GM06990 (cell line): ENCODE measurements around the gene VAV3.

Source experiments
- DNase-seq: peaks from one replicate; pipeline ENCODE4 v3.0.0-alpha.2; 2011; ENCODE audit not compliant: insufficient read length; ENCODE audit errors: extremely low read depth
- H3K27me3 ChIP-seq: replicated peaks from 2 replicates; pipeline ENCODE4 v1.6.0; 2011; ENCODE audit warnings: low read length; ENCODE audit not compliant: control insufficient read depth, insufficient read depth
- H3K36me3 ChIP-seq: 2 replicates; pipeline ENCODE4 v1.5.1; 2011; ENCODE audit warnings: low read length; ENCODE audit not compliant: control insufficient read depth, insufficient read depth
- H3K4me3 ChIP-seq: replicated peaks from 2 replicates; pipeline ENCODE4 v1.5.1; 2011; ENCODE audit warnings: low read depth, mild to moderate bottlenecking, control low read depth, low read length
- TF ChIP-seq, protein P1 (sequence below): IDR thresholded peaks from 2 replicates; pipeline ENCODE4 v1.5.1; 2011; ENCODE audit warnings: low read length, control low read depth, mild to moderate bottlenecking, inconsistent platforms; ENCODE audit not compliant: insufficient read depth, poor library complexity, severe bottlenecking

The VAV3 gene

DNA sequence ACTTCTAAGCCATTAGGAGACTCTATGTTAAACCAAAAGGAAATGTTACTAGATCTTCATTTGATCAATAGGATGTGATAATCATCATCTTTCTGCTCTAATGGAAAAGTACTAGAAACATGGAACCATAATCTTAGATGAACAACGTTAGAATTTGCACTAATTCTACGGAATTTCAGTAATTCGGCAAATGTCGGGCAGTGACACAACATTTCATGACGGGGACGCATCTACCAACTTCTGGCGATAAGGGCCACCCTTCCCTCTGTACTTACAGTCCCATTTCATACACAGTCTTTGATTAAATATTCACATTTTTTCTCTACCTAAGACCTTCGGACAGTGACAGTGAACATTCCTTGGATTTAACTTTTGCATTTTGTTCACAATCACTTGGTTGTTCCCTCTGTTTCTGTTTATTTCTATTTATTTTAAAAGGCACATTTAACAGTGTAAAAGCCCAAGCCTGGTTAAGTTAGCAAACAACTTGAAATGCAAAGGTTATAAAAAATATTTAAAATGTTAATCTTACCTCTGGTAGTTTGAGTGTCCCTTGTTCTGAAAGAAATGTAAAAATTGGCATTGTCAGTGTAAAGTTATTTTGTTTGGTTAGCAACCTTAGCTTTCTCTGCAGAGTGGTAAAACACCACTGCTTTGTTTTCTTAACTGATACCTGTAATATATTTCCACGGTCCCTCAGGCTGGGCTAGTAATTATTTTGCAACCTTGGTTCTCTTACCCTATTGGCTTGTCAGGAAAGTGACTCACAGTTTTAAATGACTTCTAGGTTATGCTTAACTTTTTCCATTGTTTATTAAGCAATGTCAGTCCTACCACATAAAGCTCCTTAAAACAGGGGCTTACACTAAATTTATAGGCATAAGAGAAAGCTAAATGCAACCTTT is 276.9 kb downstream of the VAV3 start:
- no peaks in the 10 kb centered on the region for H3K27me3 ChIP-seq
- H3K4me3 ChIP-seq, result no peak overlapping the region
- TF ChIP-seq, protein P1, sequence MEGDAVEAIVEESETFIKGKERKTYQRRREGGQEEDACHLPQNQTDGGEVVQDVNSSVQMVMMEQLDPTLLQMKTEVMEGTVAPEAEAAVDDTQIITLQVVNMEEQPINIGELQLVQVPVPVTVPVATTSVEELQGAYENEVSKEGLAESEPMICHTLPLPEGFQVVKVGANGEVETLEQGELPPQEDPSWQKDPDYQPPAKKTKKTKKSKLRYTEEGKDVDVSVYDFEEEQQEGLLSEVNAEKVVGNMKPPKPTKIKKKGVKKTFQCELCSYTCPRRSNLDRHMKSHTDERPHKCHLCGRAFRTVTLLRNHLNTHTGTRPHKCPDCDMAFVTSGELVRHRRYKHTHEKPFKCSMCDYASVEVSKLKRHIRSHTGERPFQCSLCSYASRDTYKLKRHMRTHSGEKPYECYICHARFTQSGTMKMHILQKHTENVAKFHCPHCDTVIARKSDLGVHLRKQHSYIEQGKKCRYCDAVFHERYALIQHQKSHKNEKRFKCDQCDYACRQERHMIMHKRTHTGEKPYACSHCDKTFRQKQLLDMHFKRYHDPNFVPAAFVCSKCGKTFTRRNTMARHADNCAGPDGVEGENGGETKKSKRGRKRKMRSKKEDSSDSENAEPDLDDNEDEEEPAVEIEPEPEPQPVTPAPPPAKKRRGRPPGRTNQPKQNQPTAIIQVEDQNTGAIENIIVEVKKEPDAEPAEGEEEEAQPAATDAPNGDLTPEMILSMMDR, result no peak
- DNase-seq, result no peak
- no peaks in the 10 kb centered on the region for H3K36me3 ChIP-seq

DNA sequence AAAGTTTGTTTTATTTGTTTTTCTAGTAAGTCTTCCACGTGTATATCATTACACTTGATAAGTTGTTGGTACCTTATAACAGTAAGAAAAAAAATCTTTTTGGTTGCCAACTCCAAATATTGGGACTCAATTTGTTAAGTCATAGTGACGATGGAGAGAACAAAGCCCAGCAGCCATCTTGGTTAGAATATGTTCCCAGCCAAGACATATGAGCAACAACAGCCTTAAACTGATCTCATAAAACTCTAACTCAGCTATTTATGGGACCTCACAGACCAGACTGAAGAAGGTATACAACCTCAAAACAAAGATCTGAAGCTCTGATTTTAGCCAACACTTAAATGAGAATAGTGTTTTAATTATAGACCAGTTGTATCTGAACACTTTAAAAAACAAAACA is 281.3 kb downstream of the VAV3 start:
- H3K36me3 ChIP-seq, result no peaks in the 10 kb centered on the region
- H3K27me3 ChIP-seq, result no peaks in the 10 kb centered on the region
- TF ChIP-seq, protein P1, result no peak
- no peak overlapping the region for H3K4me3 ChIP-seq
- no peak for DNase-seq

DNA sequence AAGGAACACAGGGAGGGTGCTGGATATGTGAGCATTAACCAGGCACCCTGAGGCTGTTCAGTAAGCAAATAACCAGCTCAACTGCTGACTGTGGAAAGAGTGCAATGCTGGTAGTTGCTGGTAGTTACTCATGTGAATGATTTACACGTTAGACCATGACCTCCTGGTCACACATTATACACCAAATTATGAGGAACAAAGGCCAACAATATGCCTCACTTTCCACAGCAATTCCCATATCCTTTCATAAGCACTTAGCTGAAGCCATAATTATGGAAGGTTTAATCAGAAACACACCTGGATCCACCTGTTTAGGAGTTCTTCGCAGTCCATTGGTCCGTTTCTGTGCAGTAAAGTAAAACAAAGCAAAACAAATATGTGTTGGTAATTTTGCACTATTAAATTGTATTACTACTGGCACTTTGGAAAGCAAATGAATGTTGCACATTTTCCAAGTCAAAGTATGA is 281.8 kb downstream of the VAV3 start:
- no peaks in the 10 kb centered on the region for H3K36me3 ChIP-seq
- no peak overlapping the region for H3K4me3 ChIP-seq
- no peaks in the 10 kb centered on the region for H3K27me3 ChIP-seq
- TF ChIP-seq, protein P1, result no peak
- no peak for DNase-seq

DNA sequence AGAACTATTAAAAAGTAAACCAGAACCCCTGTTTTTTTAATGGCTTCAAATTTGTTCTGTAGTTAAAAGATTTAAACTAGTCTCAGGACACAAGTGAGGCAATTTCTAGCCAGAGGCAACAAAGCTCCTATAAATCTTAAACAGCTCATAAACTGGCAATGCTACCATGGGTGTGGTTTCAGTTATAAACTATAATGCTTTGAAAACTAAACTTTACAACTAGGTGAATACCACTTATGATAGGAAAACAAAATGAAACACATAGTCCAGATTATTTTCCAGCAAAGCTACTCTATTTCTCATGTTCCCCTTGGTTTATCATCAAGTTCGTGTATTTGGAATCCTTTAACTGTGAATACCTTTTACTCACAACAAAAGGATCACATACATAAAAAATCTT is 282.5 kb downstream of the VAV3 start:
- TF ChIP-seq, protein P1, result no peak
- H3K27me3 ChIP-seq, result no peaks in the 10 kb centered on the region
- no peak for DNase-seq
- H3K4me3 ChIP-seq, result no peak overlapping the region
- no peaks in the 10 kb centered on the region for H3K36me3 ChIP-seq

DNA sequence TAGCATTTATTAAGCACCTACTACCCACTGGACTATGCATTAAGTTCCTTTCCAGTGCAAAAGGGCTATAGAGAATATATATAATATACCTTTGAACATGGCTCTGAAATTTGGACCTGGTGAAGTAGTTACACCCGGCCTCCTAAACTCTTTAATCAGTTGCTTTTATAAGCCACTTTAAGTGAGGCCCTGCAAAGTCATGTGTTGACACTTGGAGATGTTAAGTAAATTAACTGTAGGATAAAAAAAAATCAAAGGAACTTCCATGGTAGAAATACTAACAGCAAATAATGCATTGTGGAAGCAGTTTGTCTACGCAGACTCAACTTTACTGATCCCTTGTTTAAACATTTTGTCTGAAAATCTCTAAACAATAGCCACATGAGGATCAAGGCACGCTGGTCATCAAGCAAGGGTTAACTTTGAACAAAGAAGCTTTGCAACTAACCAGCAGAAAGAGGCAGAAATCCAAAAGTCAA is 283.9 kb downstream of the VAV3 start:
- Histone ChIP-seq H3K27me3 (no peaks in the 10 kb centered on the region), H3K4me3 (no peak overlapping the region), H3K36me3 (no peaks in the 10 kb centered on the region)
- TF ChIP-seq, protein P1, result no peak
- no peak for DNase-seq

DNA sequence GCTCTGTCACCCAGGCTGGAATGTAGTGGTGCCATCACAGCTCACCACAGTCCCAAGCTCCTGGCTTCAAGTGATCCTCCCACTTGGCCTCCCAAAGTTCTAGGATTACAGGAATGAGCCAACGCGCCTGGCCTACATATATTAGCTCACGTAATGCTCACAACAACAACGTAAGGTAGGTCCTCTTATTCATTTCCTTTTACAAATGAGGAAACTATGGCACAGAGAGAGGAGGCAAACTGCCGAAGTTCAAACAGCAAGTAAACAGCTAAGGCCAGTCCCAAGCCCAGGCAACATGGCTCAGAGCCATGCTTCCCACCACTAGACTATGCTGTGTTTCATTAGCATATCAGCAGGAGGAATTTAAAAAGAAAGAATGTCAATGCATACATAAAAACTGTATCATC is 284.4 kb downstream of the VAV3 start:
- no peak overlapping the region for H3K4me3 ChIP-seq
- no peak for DNase-seq
- TF ChIP-seq, protein P1, result no peak
- H3K36me3 ChIP-seq, result no peaks in the 10 kb centered on the region
- no peaks in the 10 kb centered on the region for H3K27me3 ChIP-seq
